ENCODE results near the gene AGAP2. TPM values are rescaled to one million over a fixed set of nuclear protein-coding genes. Genes with fewer than 3 reads are reported as not detected.

The AGAP2 gene
- total and polyA plus RNA-seq, 2 of the 13 experiments (the other 11 are each of a cell fraction or from before 2014, with no cell fraction given), result 0.38 to 0.45 TPM

DNA sequence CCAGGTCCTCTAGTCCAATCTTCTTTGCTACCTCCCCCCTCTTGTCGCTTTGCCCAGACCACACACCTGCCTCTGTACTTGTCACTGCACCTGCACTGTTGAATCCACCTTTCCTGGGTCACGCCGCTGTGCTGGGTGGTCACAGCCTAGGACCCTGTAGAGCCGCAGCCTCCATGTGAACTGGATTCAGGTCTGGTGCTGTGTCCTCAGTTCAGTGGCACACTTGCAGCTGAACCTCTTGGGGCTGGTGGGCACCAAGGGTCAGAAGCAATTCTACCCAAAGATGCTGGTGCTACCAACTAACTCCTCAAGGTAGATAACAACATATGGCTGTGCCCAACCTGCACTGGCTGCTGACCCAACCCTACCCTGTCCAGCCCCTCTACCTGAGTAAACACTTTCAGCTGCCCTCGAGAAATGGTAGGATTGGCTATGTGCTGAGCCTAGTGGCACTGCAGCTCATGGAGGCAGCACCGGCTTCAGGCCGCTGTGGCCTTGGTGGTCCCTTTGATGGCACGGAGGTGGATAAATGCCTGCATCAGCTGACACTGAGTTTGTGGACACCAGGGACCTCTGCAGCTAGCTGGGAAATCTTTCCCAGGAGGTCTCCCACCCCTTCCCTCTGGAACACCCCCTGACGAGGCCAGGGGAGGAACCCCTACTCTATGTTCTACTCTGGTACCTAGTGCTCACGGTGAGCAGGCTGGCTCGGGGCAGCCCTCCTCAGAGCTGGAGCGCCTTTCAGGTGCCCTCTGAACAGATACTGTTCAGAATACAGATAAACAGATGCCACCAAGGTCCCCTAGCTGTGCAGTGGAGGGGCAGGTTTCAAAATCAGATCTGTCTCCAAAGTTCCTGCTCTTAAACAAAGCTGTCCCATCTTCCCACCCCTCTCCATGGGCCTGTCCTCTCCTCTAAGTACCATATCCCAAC is 14.3 kb downstream of the AGAP2 start:
- Histone ChIP-seq H3K9me3 (ENCODE audit: low read length) (no peaks in the 10 kb centered on the region), H3K9ac (ENCODE audit: insufficient read depth, low read depth, low read length) (no peak overlapping the region), H3K36me3 (replicated peaks in 1 of 2; ENCODE audit: control insufficient read depth in 1 of 2, insufficient read depth in 2 of 2, low read length in 2 of 2) (peaks cover 4 to 18% of the 10 kb centered on the region in 2 experiments), H3K27me3 (ENCODE audit: control insufficient read depth in 1 of 2, insufficient read depth in 2 of 2, low read length in 2 of 2) (peaks cover 0 to 2% of the 10 kb centered on the region in 2 experiments; a peak in 3 of 5 replicates), H3K79me2 (ENCODE audit: insufficient read depth, low read length) (no peaks in the 10 kb centered on the region), H3K27ac (ENCODE audit: extremely low read length, insufficient read depth, low read length) (no peak overlapping the region), H3K4me2 (ENCODE audit: low read depth, low read length) (no peak overlapping the region), H4K20me1 (ENCODE audit: insufficient read depth, low read length) (no peaks in the 10 kb centered on the region), H3K4me3 (replicated peaks in 1 of 3; ENCODE audit: insufficient read depth in 1 of 3, low read depth in 2 of 3, low read length in 3 of 3) (no peak overlapping the region), H3K4me1 (ENCODE audit: insufficient read depth, low read length) (peaks cover 5% of the 10 kb centered on the region; the same call in 1 of the 2 replicates), H2AFZ (ENCODE audit: low read length) (no peak overlapping the region)
- CTCF ChIA-PET (ENCODE audit: low intra/inter-chr PET ratio, low total read pairs), result no interaction called here
- intact Hi-C loops (cut with micrococcal nuclease; ENCODE audit: unreplicated experiment), result no loop called here
- in situ Hi-C loops (cut with HindIII; ENCODE audit: extremely low pct_ligation_motif_present, low pct_unique_long_range_greater_than_20kb), result no loop called here
- FAIRE-seq (no peak), ATAC-seq (no peak), DNase-seq (ENCODE audit: low spot score) (no peak)
- TF ChIP-seq ZNF687 (CRISPR knock-in tag; IDR thresholded peaks at IDR 0.05) (0 out of 2 replicates have a peak, but pooled peaks have one; percentile 13), POLR2G (IDR thresholded peaks at IDR 0.05; ENCODE audit: low read depth, low read length) (peak; percentile 37; the same call in 1 of the 2 replicates), AGO2 (optimal IDR thresholded peaks at IDR 0.05; ENCODE audit: low read depth, low read length) (peak; percentile 25), ZNF891 (CRISPR knock-in tag; IDR thresholded peaks at IDR 0.05) (no peak)
- BruUV-seq (replicated peaks), result no TSS peak
- 78% methylated on average over 4 of the region's 12 CpGs for WGBS (ENCODE audit: low lambda C conversion rate)
- POLR2A ChIA-PET, result interaction anchor here (0.6 kb wide), 1 partner anchor 139 kb away, joined by 3 read pairs; no protein-coding TSS in a partner anchor
